ENCODE results near the gene BATF.

GRCh38 chr14:75562089-75562488 is 39.8 kb downstream of the BATF start:
- TF ChIP-seq REST (IDR thresholded peaks at IDR 0.05; ENCODE audit: borderline replicate concordance): no peak
- no peak for TF ChIP-seq SMC3 (conservative IDR thresholded peaks at IDR 0.05; ENCODE audit: poor library complexity)
- TF ChIP-seq CTCF (IDR thresholded peaks at IDR 0.05; ENCODE audit: poor library complexity, severe bottlenecking): no peak
- no peak for TF ChIP-seq EP300 (conservative IDR thresholded peaks at IDR 0.05; ENCODE audit: poor library complexity, severe bottlenecking)
- no peak for TF ChIP-seq EZH2 (IDR thresholded peaks at IDR 0.05; ENCODE audit: borderline replicate concordance, insufficient read depth, low read length, poor library complexity, severe bottlenecking)
